ENCODE measurements around the gene LPCAT1. TPM values are rescaled to one million over a fixed set of nuclear protein-coding genes. Genes with fewer than 3 reads are reported as not detected.
"Not testable (repeated sequence)": the region's sequence is repeated elsewhere in the genome, so short reads cannot be mapped to it uniquely, and the experiment has no call there.

LPCAT1 gene
- total RNA-seq, 1 donor from 2014 or later = 119 TPM

GRCh38 chr5:1466631-1467265 is 57.0 kb downstream of the LPCAT1 start:
- DNase-seq (ENCODE audit: low spot score) = no peak

GRCh38 chr5:1465966-1466471 is 57.7 kb downstream of the LPCAT1 start:
- no peak for DNase-seq (ENCODE audit: low spot score)

- DNase-seq (ENCODE audit: low spot score) = no peak
These were observed 58.6 kb downstream of the LPCAT1 start for GRCh38 chr5:1465117-1465516.

- no peak for DNase-seq (ENCODE audit: low spot score)
These were observed 59.2 kb downstream of the LPCAT1 start for GRCh38 chr5:1464511-1464910.

GRCh38 chr5:1464096-1464446 is 59.7 kb downstream of the LPCAT1 start:
- DNase-seq (ENCODE audit: low spot score) = no peak

GRCh38 chr5:1463326-1464095 is 60.2 kb downstream of the LPCAT1 start:
- DNase-seq (ENCODE audit: low spot score) = no peak

- no peak for DNase-seq (ENCODE audit: low spot score)
These were observed 61.4 kb downstream of the LPCAT1 start for GRCh38 chr5:1462358-1462757.

GRCh38 chr5:1461396-1461795 is 62.4 kb downstream of the LPCAT1 start:
- DNase-seq (ENCODE audit: low spot score) = no peak

- DNase-seq (ENCODE audit: low spot score) = no peak
These were observed 63.6 kb downstream of the LPCAT1 start for GRCh38 chr5:1460054-1460682.

GRCh38 chr5:1459435-1459834 is 64.3 kb downstream of the LPCAT1 start:
- not testable (repeated sequence) for DNase-seq (ENCODE audit: low spot score)

- not testable (repeated sequence) for DNase-seq (ENCODE audit: low spot score)
These were observed 67.5 kb downstream of the LPCAT1 start for GRCh38 chr5:1456110-1456881.

GRCh38 chr5:1453613-1454012 is 70.1 kb downstream of the LPCAT1 start:
- no peak for DNase-seq (ENCODE audit: low spot score)

- DNase-seq (ENCODE audit: low spot score) = no peak
These were observed 74.6 kb downstream of the LPCAT1 start for GRCh38 chr5:1449081-1449630.

GRCh38 chr5:1448511-1449011 is 75.2 kb downstream of the LPCAT1 start:
- no peak for DNase-seq (ENCODE audit: low spot score)

GRCh38 chr5:1447671-1448361 is 75.9 kb downstream of the LPCAT1 start:
- no peak for DNase-seq (ENCODE audit: low spot score)

GRCh38 chr5:1446602-1447343 is 77.0 kb downstream of the LPCAT1 start:
- no peak for DNase-seq (ENCODE audit: low spot score)

- DNase-seq (ENCODE audit: low spot score) = no peak
These were observed 77.8 kb downstream of the LPCAT1 start for GRCh38 chr5:1445689-1446601.

- no peak for DNase-seq (ENCODE audit: low spot score)
These were observed 78.5 kb downstream of the LPCAT1 start, which contains the start of gene SLC6A3 for GRCh38 chr5:1445313-1445688. TSS of gene SLC6A3 (minus strand) at chr5:1445440. CDS start at chr5:1443197, 2,243 bp downstream.

All from mucosa of gallbladder (tissue), 1 donor.